GM18520 (cell line): Measurements from ENCODE around the gene LRMDA.

Experiments used
- ATAC-seq: cut with Tn5 transposase; IDR thresholded peaks from one replicate; pipeline ENCODE4 v1.9.1; 2021; ENCODE audit not compliant: unreplicated experiment

LRMDA gene

DNA sequence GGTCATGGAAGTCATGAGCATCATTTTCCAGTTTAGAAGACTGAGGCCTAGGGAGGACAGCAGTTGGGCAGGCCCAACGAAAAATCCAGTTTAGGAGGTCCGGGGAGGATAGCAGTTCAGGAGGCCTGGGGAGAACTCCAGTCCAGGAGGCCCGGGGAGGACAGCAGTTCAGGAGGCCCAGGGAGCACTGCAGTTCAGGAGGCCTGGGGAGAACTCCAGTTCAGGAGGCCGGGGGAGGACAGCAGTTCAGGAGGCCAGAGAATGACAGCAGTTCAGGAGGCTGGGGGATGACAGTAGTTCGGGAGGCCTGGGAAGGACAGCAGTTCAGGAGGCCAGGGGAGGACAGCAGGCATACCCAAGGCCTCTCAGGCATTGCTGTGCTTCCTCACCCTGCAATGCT is 453.4 kb downstream of the LRMDA start:
- ATAC-seq: no peak

DNA sequence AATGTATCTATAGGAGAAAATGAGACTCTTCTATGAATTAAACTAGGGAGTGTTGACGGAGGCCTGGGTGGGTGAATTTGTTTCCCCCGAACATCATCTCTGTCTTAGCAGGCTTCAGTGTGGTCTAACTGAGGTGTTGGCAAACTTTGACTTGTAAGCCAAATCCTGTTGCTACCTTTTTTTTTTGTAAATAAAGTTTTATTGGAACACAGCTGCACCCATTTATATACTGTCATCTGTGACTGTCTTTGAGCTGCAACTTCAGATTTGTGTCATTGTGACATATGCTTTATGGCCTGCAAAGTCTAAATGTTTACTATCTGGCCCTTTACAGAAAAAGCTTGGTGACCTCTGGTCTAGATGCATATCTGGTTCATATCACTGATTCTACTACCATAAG is 455.9 kb downstream of the LRMDA start:
- ATAC-seq: no peak

DNA sequence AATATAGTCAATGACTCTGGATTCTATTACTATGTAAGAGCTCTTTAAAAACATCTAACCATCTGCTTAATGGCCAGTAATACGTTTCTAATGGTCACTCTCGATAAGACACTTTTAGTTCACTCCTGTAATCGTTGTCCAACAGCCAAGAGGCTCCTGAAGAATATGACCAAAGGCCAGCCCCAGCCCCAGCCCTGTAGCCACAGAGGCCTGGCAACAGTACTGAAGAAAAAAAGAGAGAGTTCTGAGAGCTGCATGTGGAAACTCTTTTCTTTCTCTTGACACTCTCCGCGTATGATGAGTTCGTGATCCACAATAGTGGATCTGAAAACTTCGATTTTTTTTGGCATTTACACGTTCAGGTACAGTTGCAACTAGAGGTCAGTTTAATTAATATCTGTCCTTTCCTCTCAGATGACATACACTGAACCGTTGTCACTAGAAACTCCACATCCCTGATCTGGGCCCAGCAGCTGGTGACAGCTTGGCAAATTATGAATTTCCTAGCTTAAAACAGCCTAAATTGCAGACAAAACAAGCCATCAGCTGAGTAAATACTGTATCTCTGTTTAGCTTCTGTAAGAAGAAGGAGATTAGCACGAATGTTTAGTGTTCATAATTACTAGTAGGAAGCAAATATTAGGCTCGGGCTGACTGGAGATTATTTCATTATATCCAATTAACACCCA is 456.7 kb downstream of the LRMDA start:
- ATAC-seq: no peak

DNA sequence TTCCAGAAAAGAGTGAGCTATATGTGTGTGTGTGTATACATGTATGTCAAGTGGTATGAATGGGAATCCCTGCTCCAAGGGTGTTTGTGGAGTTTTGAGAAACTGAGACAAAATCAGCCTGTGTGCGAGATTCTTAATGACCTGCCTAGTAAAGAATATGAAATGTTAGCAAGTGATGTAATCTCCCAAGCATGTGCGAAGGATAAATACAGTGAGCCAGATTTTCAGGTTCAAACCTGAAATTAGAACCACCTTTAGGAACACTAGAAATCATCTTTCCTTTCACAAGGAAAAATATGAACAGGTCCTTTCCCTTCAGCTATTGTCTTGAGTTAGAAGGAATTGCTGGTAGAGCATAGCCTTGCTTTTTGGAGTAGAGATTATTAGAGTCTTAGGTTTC is 457.6 kb downstream of the LRMDA start:
- ATAC-seq: no peak

DNA sequence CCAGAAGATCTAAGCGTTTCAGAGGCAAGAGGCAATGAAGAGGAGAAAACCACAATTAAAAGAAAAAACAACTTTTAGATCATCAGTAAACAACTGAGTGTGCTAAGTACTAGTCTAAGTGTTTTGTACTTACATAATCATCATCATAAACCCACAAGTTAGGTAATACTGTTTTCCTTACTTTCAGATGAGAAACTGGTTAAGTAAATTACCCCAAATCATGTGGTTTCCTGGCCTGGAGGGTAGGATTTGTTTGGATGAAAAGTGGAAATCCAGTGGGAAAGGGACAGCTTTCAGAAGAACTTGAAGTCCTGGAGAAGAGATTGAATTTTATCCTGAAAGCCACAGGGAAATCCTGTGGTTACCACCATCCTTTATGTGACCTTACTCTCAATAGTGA is 463.3 kb downstream of the LRMDA start:
- ATAC-seq: no peak

DNA sequence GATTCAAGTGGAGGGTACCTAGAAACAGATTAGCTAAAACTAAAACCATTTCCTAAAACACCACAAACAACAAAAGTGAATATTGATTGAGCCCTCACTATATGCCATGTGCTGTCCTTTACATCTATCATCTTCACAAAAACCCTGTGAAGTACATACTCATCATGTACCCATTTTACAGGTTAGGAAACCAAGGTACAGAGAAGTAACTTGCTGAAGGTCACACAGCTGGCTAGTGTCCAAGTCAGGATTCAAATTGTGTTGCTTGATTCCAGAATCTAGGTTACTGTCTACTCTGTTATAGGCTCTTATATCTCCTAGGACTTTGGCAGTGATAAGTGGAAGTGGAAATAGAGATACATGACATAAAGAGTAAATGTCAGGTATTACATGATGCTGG is 463.8 kb downstream of the LRMDA start:
- ATAC-seq: no peak

DNA sequence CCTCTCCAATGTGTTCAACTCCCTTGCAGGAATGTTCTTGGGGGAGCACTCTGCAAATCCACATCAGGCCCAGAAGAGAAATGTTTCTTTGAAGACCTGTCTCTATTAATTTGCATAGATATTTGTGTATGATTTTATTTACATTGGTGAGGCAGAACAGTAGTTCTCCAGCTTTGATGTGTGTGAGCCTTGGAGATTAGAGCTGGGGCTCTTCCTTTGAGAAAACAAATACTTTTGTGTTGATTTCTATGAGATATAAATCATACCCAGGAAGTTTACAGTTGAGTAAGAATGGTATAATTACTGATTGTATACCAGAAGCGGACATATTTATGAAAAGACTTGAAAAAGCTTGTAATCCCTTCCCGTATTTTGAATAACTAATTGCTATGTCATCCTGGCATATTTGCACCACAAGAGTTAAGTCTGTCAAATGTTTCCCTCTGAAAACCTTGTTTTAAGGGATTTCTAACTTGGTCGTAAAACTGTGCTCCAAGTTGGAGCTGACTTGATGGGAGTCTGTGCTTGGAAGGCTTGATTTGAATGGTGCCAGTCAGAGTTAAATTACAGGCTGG is 468.5 kb downstream of the LRMDA start:
- no peak for ATAC-seq

DNA sequence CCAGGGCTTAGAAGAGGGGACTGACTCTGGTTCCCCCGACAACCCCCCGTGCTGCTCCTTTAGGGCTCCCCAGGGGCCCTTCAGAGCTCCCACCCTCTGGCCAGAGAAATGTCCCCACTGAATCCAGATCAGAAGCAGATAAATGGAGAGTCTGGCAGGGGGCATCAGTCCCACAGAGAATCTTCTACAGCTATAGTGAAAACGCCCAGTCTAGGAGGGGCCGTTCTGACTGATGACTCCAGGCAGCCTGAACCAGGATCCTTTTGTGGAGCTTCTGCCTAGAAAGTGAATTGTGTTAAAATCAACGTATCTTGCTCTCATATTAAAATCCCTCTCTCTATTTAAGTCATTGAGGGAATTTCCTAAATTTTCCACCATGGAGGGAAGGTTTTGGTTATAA is 471.4 kb downstream of the LRMDA start:
- ATAC-seq: no peak

DNA sequence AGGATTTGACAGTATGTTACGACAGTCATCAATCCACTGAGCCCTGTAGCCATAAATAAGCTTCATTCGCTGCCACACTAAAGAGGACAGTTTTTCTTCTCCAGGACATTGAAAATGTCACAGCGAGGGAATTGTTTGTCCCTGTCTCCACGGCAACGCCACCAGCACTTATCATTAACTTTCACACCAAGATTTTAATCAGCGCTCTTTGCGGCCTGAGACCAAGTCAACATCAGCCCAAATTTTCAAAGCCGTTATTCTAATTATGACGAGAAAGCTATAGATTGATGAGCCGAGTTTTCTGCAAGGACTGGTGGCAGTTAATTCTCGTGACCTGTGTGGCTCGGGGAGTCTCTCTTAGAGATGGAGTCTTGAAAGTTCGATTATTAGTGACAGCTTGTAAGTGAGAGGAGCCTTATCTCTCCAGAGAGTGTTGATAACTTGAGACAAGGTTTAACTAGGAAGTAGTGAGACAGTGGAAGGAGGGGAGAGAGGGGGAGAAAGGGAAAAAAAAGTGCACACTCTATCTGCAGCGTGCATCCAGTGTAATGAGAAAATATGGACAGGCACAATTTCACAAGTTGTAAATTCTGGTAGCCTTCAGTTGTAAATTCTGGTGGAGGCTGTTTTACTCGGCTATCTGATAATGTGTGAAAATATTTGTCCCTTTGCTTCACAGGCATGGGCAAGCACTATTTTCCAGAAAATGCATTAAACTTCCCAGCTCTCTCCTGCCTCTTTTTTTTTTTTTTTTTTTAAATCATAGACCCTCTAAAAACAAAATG is 473.3 kb downstream of the LRMDA start:
- no peak for ATAC-seq

DNA sequence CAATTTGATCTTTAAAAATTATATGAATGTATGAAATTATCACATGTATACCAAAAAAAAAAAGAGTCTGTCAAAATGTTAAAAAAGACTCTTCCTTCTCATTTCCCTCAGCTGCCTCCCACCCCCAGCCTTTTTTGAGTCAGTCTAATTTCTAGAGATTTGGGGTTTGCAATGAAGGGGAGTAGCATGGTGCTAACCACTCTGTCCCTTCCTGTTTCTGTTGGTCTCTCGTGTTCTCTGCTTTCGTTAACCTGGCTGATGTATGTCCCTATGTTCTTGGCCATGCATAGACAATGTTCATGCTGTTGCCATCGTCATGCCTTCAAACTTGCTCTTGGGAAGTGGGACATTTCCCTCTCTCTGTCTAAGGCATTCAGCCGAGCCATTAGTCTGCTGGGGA is 474.1 kb downstream of the LRMDA start:
- ATAC-seq: no peak

DNA sequence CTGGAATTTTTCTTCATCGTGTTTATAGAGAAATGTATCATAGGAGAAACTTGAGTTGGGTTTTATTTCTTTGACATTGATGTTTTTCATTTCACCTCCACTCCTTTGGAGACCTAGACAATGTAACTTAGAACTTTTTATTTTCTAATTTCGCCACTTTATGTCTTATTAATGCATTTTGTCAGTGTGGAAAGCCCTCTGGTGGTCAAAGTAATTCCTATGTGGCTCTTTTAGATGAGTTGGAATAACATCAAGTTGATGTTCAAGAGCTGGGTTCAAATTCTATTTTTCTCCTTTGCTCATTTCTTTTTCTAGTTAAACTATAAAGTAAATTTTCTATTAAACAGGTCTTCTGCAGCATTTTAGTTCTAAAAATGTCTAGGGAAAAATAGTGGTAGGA is 478.6 kb downstream of the LRMDA start:
- ATAC-seq: no peak

DNA sequence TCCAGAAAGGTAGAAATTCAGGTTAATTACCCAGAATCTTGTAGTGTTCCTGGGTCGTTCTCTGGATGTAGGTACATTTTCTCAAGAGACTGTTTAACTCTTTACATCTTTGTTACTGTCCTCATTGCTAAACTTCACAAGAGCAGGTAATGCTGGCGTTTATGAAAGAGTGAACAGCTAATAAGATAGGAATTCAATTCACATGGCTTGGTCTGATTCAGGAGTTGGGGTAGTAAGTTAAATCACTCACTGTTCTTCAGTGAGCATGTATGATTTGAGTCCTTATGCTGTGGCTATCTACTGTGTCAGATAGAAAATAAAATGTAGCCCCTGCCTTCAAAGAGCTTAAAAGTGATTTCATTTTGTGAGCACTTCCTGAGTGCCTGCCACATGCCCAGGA is 480.0 kb downstream of the LRMDA start:
- no peak for ATAC-seq

DNA sequence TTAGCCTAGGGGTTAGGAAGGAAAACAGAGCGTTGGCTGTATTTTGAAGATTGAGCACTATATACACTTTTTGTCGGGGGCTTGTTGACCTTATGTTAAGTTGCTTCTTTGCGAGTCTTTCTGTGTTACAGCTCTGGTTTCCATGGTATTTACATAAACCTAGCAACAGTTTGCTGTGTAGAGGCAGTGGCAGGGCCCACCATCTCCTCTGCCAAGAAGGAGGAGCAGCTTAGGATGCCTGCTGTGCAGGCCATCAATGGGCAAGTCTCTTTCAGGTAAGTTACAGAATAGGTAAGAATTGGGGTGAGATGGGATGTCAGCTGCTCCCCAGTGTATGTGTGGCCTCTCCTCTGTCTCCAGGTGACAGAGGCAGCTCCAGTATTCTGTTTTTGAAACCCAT is 485.5 kb downstream of the LRMDA start:
- no peak for ATAC-seq

DNA sequence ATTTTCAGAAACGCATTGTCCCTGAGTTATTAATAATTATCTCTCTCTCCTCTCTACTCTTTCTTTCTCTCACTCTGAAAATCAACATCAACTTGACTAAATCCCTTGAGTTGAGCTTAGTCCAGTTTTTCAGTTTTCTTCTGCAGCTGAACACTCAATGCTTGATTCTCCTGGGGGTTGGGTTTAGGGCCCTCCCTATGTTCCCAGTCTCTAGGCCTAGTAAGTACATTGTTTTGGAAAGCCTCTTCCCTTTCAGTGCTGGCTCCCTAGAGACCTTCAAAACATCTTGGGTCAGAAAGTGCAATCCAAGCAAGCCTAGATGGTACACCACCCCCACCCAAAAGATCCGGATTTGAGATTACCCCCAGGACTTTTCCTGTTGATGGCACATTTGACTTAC is 488.5 kb downstream of the LRMDA start:
- ATAC-seq: no peak

DNA sequence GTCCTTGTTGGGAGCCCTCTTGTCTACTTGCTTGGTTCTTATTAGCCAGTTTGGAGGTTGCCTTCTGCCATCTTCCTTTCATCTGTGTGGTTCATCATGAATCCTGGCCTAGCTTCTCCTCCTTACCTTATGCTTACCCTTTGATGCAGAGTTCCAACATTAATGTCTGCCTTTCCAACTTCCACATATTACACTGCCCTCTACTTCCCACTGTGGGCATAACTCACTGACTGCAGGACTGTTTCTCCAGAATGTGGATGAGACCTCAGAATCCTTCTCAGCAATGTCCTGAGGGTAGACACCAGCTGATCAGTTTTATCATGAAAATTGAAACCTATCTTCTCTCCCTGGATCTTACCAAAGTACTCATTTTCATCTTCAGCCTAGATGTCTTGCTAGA is 491.0 kb downstream of the LRMDA start:
- ATAC-seq: no peak

DNA sequence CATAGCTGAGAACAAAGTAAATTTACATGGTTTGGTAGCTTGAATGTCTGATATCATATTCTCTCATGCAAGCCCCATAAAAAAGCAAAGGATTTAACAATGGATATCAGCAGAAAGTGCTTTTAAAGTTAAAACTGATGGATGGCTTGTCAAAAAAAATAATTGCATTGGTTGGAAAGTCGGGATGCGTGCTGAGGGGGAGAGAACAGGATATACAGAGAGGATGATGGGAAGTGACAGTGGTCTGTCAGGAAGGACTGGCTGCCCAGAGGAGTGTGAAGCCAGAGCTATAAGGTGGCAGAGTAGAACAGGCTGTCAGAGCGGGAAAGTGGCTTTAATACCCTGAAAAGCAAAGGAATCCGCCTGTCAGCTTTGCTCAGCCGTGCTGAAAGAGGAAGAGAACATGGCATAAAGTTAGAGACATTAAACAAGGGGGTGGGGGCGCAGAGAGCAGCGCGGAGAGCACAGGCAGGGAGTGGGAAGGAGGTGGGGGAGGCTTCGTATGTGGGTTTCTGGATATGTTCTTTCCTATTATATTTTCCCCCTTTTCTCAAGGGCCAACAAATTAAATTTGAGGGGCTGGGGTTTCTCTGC is 493.0 kb downstream of the LRMDA start:
- ATAC-seq: no peak

DNA sequence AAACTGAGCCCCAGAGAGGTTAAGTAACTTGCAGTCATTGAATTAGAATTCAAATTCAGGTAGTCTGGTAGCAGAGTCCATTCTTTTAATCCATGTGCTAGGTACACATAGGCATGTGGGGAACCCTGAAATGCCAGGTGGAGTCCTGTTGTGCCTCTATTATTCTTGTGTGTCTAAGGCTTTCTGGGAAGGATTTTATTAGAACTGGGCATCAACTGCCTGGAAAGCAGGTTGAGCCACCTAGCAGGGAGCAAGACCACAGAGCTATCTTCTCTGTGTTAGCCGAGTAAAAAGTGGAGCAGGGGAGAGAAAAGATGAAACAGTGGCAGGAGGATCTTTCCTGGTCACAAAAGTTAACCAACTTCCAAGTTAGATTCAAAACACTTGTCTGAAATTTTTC is 494.6 kb downstream of the LRMDA start:
- ATAC-seq: no peak

DNA sequence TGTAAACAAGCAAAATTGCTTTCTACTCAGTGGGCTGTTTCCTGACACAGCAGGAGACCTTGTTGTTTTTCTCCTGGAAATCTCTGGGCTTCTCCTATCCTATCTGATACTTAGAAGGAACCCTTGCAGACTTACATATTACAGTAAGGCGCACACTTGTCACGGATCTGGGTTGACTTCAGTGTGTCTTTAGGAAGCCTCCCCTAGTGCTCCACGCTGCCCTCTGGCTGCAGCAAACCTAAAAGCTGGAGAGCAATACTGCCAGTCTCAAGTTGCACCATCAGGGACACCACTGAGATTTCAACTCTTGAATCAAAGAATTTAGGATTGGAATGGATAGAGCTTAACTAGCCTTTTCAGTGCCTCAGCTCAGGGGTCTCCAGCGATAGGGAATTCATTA is 495.3 kb downstream of the LRMDA start:
- ATAC-seq: no peak

DNA sequence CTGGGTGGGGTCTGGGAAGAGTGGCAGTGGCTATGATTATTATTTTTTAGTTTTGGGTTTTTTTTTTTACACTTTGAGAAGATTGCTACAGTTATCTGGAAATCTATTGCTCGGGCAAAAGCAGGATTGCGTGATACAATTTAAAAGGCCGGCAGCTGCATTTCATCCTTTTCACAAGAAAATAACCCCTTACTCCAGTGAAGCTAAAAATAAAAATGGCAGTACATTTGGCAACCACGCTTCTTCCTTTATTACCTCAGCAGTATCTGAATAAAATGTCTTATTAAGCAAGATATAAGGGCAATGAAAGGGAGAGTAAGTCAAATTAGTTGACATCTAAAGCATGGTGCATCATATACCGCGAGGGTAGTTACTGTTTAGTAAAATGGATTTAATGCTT is 496.8 kb downstream of the LRMDA start:
- ATAC-seq: no peak

DNA sequence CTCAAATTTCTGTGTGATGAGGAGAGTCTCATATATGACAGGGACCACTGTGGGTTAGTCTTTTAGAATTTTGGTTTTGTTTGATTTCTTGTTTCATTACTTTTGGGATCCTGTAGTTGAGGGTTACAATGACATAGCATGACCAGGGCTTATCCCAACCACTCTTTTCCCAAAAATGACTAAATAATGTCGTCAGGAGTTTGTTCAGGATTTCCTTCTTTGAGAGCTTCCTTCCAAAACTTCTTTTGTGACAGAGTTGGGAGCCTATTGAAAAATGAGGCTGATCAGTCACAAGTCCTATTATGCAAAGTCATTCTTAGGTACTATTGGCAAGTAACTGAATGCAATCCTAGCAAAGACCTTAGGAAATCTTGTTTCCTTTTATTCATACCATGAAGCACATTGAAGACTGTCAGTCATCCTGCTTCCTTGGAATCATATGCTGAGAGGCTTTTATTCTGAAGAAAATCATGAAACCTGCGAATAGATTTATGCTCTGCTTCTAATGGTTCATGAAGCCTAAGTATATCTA is 498.3 kb downstream of the LRMDA start:
- ATAC-seq: no peak

DNA sequence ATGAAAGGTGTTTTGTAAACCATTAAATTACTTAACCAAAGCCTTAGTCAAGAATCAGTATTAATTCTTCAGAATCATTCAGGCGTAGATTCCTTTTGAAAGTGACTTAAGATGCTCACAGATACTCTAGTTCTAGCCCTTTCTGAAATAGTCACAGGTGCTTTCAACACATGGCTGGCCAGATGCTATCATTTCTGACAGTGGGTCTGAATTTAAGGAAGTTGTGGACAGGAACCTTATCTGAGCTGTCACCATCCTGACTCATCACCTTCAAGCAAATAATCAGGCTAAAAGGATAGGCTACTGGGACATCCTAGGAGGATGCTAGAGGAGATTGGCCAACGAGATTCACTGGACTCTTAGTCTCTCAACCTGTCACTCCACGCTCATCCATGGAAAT is 501.5 kb downstream of the LRMDA start:
- ATAC-seq: no peak

DNA sequence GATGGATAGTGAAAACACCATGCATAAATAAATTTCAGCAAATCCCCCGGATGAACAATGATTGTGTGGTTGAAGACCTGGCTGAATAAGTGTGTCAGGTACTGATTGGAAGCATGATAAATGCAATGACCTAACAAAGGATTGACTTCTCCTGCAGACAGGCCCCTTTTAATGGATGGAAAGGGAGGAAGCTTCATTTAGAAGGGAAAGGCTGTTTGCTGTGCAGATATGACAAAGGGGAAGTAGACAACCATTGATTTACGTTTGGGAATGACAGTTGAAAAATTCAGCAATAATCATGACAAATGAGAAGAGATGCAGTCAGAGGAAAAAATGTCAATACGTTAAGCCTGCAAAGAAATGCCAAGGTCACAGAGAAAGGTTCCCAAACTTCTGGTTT is 503.8 kb downstream of the LRMDA start:
- no peak for ATAC-seq
